Astrocyte of the spinal cord (primary cell): ENCODE results near the gene RPS3.

Experiments used
- DNase-seq: peaks from one replicate; pipeline ENCODE4 v3.0.0; 2011; ENCODE audit warnings: low read depth, low spot score
- H3K4me3 ChIP-seq: 2 replicates; pipeline ENCODE4 v1.5.1; 2011; ENCODE audit warnings: low read depth, mild to moderate bottlenecking, low read length, moderate library complexity
- CTCF ChIP-seq: IDR thresholded peaks from 2 replicates; pipeline ENCODE4 v1.5.1; 2012; ENCODE audit warnings: low read depth, mild to moderate bottlenecking, low read length, inconsistent platforms
- in situ Hi-C: cut with HindIII; loops from 2 replicates; pipeline ENCODE4 v1.10.0; 2017; ENCODE audit warnings: low sequenced_read_pairs

RPS3 gene

GRCh38 chr11:75413864-75414263 lies 14.5 kb downstream of the RPS3 start:
- TF ChIP-seq CTCF, result no peak
- H3K4me3 ChIP-seq, result no peak overlapping the region
- no peak for DNase-seq
- in situ Hi-C loops, result no loop called here

GRCh38 chr11:75420224-75421034 lies 21.1 kb downstream of the RPS3 start:
- no peak for DNase-seq
- in situ Hi-C loops, result no loop called here
- no peak overlapping the region for H3K4me3 ChIP-seq
- no peak for TF ChIP-seq CTCF

- in situ Hi-C loops, result no loop called here
- DNase-seq, result no peak
- no peak for TF ChIP-seq CTCF
- H3K4me3 ChIP-seq, result no peak overlapping the region
Observed at GRCh38 chr11:75421035-75421602, 21.8 kb downstream of the RPS3 start.

GRCh38 chr11:75421902-75422247 lies 22.6 kb downstream of the RPS3 start:
- DNase-seq, result no peak
- TF ChIP-seq CTCF, result no peak
- in situ Hi-C loops, result no loop called here
- H3K4me3 ChIP-seq, result no peak overlapping the region

GRCh38 chr11:75422248-75423231 lies 23.2 kb downstream of the RPS3 start:
- TF ChIP-seq CTCF, result no peak
- H3K4me3 ChIP-seq, result no peak overlapping the region
- no peak for DNase-seq
- in situ Hi-C loops, result no loop called here

GRCh38 chr11:75423721-75424120 lies 24.4 kb downstream of the RPS3 start:
- no peak for DNase-seq
- no peak for TF ChIP-seq CTCF
- H3K4me3 ChIP-seq, result no peak overlapping the region
- in situ Hi-C loops, result no loop called here
